ENCODE measurements around the gene HIC2.
"Not testable (repeated sequence)": the region's sequence is repeated elsewhere in the genome, so short reads cannot be mapped to it uniquely, and the experiment has no call there.

GRCh38 chr22:21424084-21424709, 7.0 kb downstream of the HIC2 start:
- TF ChIP-seq POLR2A, POLR2AphosphoS5 (IDR thresholded peaks at IDR 0.05; ENCODE audit: low read depth, low read length): not testable (repeated sequence)

Measured in GM12892 (cell line).